CD14-positive monocyte (primary cell): ENCODE measurements around the gene PPP6R3. TPM values are rescaled to one million over a fixed set of nuclear protein-coding genes. Genes with fewer than 3 reads are reported as not detected.
"Not testable (repeated sequence)": the region's sequence is repeated elsewhere in the genome, so short reads cannot be mapped to it uniquely, and the experiment has no call there.

Experiments used
- DNase-seq, 3 donors: peaks; one replicate each; pipeline ENCODE4 v3.0.0-alpha.2; 2011 to 2022
- H2AFZ ChIP-seq: 2 replicates; pipeline ENCODE4 v1.6.0; 2012; ENCODE audit warnings: mild to moderate bottlenecking, low read depth, low read length, inconsistent platforms; ENCODE audit not compliant: insufficient read depth, poor library complexity, severe bottlenecking
- H3K27ac ChIP-seq, 2 donors: 1 replicate in 1 of 2; 2 replicates in 1 of 2; pipeline ENCODE4 v1.5.1; 2012 to 2013; ENCODE audit warnings: low read length in 2 of 2, control low read depth in 1 of 2, inconsistent platforms in 1 of 2, low read depth in 1 of 2, mild to moderate bottlenecking in 1 of 2
- H3K27me3 ChIP-seq, 2 donors: one replicate each; pipeline versions ENCODE4 v1.6.0 to v1.6.1; 2011 to 2013; ENCODE audit warnings: low read length in 2 of 2; ENCODE audit not compliant: control insufficient read depth in 2 of 2, insufficient read depth in 2 of 2
- H3K36me3 ChIP-seq, 2 donors: replicated peaks in 1 of 2; 1 replicate in 1 of 2; 2 replicates in 1 of 2; pipeline versions ENCODE4 v1.5.1 to v1.6.1; 2012 to 2013; ENCODE audit warnings: low read length in 2 of 2, control low read depth in 1 of 2, inconsistent platforms in 1 of 2, mild to moderate bottlenecking in 1 of 2; ENCODE audit not compliant: insufficient read depth in 2 of 2, control insufficient read depth in 1 of 2
- H3K4me1 ChIP-seq, 2 donors: 1 replicate in 1 of 2; 2 replicates in 1 of 2; pipeline versions ENCODE4 v1.5.1 to v1.6.1; 2012 to 2013; ENCODE audit warnings: low read length in 2 of 2, control low read depth in 1 of 2, inconsistent platforms in 1 of 2, mild to moderate bottlenecking in 1 of 2, moderate library complexity in 1 of 2; ENCODE audit not compliant: insufficient read depth in 2 of 2, control insufficient read depth in 1 of 2
- H3K4me2 ChIP-seq: replicated peaks from 2 replicates; pipeline ENCODE3; 2012; ENCODE audit warnings: low read length, moderate library complexity, mild to moderate bottlenecking; ENCODE audit not compliant: poor library complexity, severe bottlenecking; ENCODE audit errors: extremely low read depth
- H3K4me3 ChIP-seq, 3 experiments: fragments of 200-600 bp in 1 of 3; sonication (generic) in 1 of 3; replicated peaks in 1 of 3; 1 replicate in 2 of 3; 2 replicates in 1 of 3; pipeline ENCODE4 v1.5.1; 2011 to 2013; ENCODE audit warnings: low read length in 3 of 3, mild to moderate bottlenecking in 3 of 3, control low read depth in 2 of 3, low read depth in 2 of 3, inconsistent platforms in 1 of 3, moderate library complexity in 1 of 3
- H3K79me2 ChIP-seq: 2 replicates; pipeline ENCODE4 v1.6.0; 2012; ENCODE audit warnings: mild to moderate bottlenecking, control low read depth, inconsistent platforms, low read length, moderate library complexity; ENCODE audit not compliant: insufficient read depth
- H3K9ac ChIP-seq: 2 replicates; pipeline ENCODE4 v1.6.0; 2017; ENCODE audit warnings: low read length, mild to moderate bottlenecking; ENCODE audit not compliant: insufficient read depth, poor library complexity, severe bottlenecking
- H3K9me3 ChIP-seq, 2 donors: replicated peaks in 1 of 2; 1 replicate in 1 of 2; 2 replicates in 1 of 2; pipeline versions ENCODE4 v1.5.1 to v1.6.1; 2012 to 2013; ENCODE audit warnings: low read length in 2 of 2, control low read depth in 1 of 2; ENCODE audit not compliant: control insufficient read depth in 1 of 2, insufficient read depth in 1 of 2
- H4K20me1 ChIP-seq: 2 replicates; pipeline ENCODE4 v1.6.0; 2012; ENCODE audit warnings: mild to moderate bottlenecking, low read length, control low read depth, moderate library complexity; ENCODE audit not compliant: insufficient read depth
- H3K27ac Mint-ChIP-seq, 7 donors: one replicate each; pipeline ENCODE4 v1.8.0; 2020; ENCODE audit warnings: mild to moderate bottlenecking in 7 of 7, mixed read lengths in 7 of 7, moderate library complexity in 6 of 7, inconsistent platforms in 2 of 7
- H3K27me3 Mint-ChIP-seq, 3 donors: one replicate each; pipeline ENCODE4 v1.8.0; 2021 to 2022; ENCODE audit warnings: low read depth in 3 of 3, mild to moderate bottlenecking in 3 of 3, mixed read lengths in 3 of 3, moderate library complexity in 3 of 3, inconsistent platforms in 1 of 3
- H3K36me3 Mint-ChIP-seq, 2 donors: one replicate each; pipeline ENCODE4 v1.8.0; 2020; ENCODE audit warnings: mixed read lengths in 2 of 2, inconsistent platforms in 1 of 2, mild to moderate bottlenecking in 1 of 2
- H3K4me1 Mint-ChIP-seq: one replicate; pipeline ENCODE4 v1.8.0; 2020; ENCODE audit warnings: mild to moderate bottlenecking, mixed read lengths
- H3K4me3 Mint-ChIP-seq, 2 donors: one replicate each; pipeline ENCODE4 v1.8.0; 2020; ENCODE audit warnings: mild to moderate bottlenecking in 2 of 2, mixed read lengths in 2 of 2, moderate library complexity in 1 of 2
- H3K9me3 Mint-ChIP-seq, 7 donors: one replicate each; pipeline ENCODE4 v1.8.0; 2020 to 2022; ENCODE audit warnings: mixed read lengths in 7 of 7, mild to moderate bottlenecking in 6 of 7, moderate library complexity in 6 of 7, inconsistent platforms in 2 of 7
- CTCF ChIP-seq: fragments of 200-600 bp; IDR thresholded peaks from one replicate; pipeline ENCODE4 v1.8.0; 2022; ENCODE audit warnings: antibody characterized with exemption, mild to moderate bottlenecking
- WGBS: methylation state at CpG from one replicate; pipeline ENCODE4 v1.1.5; 2013; ENCODE audit warnings: missing lambda C conversion rate; ENCODE audit not compliant: insufficient coverage; 5-methylcytosine and 5-hydroxymethylcytosine counted together
- intact Hi-C, 2 donors: fragments of 100-400 bp; cut with micrococcal nuclease; formaldehyde crosslinking; loops; one replicate each; pipeline versions ENCODE4 v1.15.0 to v1.15.1; 2023
- polyA plus RNA-seq, 3 donors: library from polyadenylated mRNA; depleted of rRNA in 1 of 3; unstranded in 2 of 3; stranded (reverse) in 1 of 3; fragments of 300-500 nt in 2 of 3; fragments of >200 nt in 1 of 3; fragmentation: Illumina TruSeq in 2 of 3; gene quantifications; 1 replicate in 2 of 3; 2 replicates in 1 of 3; pipeline ENCODE4 v1.2.3, GENCODE V29; 2012 to 2021

PPP6R3 gene
- polyA plus RNA-seq, 3 donors = 22.9 to 39.4 (median 38.1) TPM

- Histone ChIP-seq H3K79me2 (no peaks in the 10 kb centered on the region), H3K4me2 (no peak overlapping the region), H3K9me3 (no peaks in the 10 kb centered on the region), H4K20me1 (no peaks in the 10 kb centered on the region), H2AFZ (no peak overlapping the region), H3K27ac (no peak overlapping the region), H3K9ac (no peak overlapping the region), H3K4me3 (no peak overlapping the region), H3K36me3 (no peaks in the 10 kb centered on the region), H3K4me1 (no peaks in the 10 kb centered on the region), H3K27me3 (no peaks in the 10 kb centered on the region)
- Mint-ChIP-seq H3K9me3 (no peaks in the 10 kb centered on the region), H3K27me3 (peaks cover 13 to 16% (median 14%) of the 10 kb centered on the region in 3 donors), H3K4me3 (no peak overlapping the region), H3K4me1 (peaks cover 15% of the 10 kb centered on the region), H3K36me3 (no peaks in the 10 kb centered on the region), H3K27ac (no peak overlapping the region)
- intact Hi-C loops = no loop called here
- 58% methylated on average over 4 of the region's 6 CpGs for WGBS
- TF ChIP-seq CTCF = peak; percentile 26
- peak in 2 of 3 donors; percentile 6 to 15 for DNase-seq
Observed at GRCh38 chr11:68632802-68633201, 172.2 kb downstream of the PPP6R3 start.

- 57% methylated on average over 5 of the region's 7 CpGs for WGBS
- intact Hi-C loops, H3K36me3 ChIP-seq, H3K36me3 Mint-ChIP-seq, H3K9ac ChIP-seq, H3K9me3 Mint-ChIP-seq, H3K27me3 ChIP-seq, H3K79me2 ChIP-seq, DNase-seq, H3K4me1 ChIP-seq, H3K4me2 ChIP-seq, H4K20me1 ChIP-seq, H2AFZ ChIP-seq, H3K9me3 ChIP-seq, H3K27ac Mint-ChIP-seq, H3K27ac ChIP-seq, H3K4me3 ChIP-seq, H3K4me3 Mint-ChIP-seq: not testable (repeated sequence)
- peaks cover 13 to 16% (median 14%) of the 10 kb centered on the region in 3 donors for H3K27me3 Mint-ChIP-seq
- peaks cover 15% of the 10 kb centered on the region for H3K4me1 Mint-ChIP-seq
Observed at GRCh38 chr11:68634606-68635005, 174.1 kb downstream of the PPP6R3 start.

GRCh38 chr11:68635172-68635571 lies 174.6 kb downstream of the PPP6R3 start:
- H3K27ac Mint-ChIP-seq, H3K9me3 ChIP-seq, intact Hi-C loops, H3K36me3 Mint-ChIP-seq, H3K4me1 ChIP-seq, H3K9me3 Mint-ChIP-seq, H3K9ac ChIP-seq, H3K4me2 ChIP-seq, H3K27ac ChIP-seq, H3K4me3 Mint-ChIP-seq, H2AFZ ChIP-seq, H3K4me3 ChIP-seq, H3K27me3 ChIP-seq, H3K36me3 ChIP-seq, DNase-seq, H4K20me1 ChIP-seq, H3K79me2 ChIP-seq: not testable (repeated sequence)
- Mint-ChIP-seq H3K27me3 (peaks cover 13 to 16% (median 14%) of the 10 kb centered on the region in 3 donors), H3K4me1 (peaks cover 15% of the 10 kb centered on the region)
- 76% methylated on average over 3 of the region's 7 CpGs for WGBS

- H3K4me3 Mint-ChIP-seq, H3K36me3 ChIP-seq, H3K27ac ChIP-seq, H3K4me3 ChIP-seq, H4K20me1 ChIP-seq, H3K79me2 ChIP-seq, H3K36me3 Mint-ChIP-seq, intact Hi-C loops, H3K9me3 Mint-ChIP-seq, H3K9me3 ChIP-seq, DNase-seq, H2AFZ ChIP-seq, H3K9ac ChIP-seq, H3K27ac Mint-ChIP-seq, H3K27me3 ChIP-seq, H3K4me1 ChIP-seq, H3K4me2 ChIP-seq: not testable (repeated sequence)
- Mint-ChIP-seq H3K27me3 (peaks cover 13 to 16% (median 14%) of the 10 kb centered on the region in 3 donors), H3K4me1 (peaks cover 15% of the 10 kb centered on the region)
- WGBS = 98% methylated on average over 4 of the region's 10 CpGs
Observed at GRCh38 chr11:68635883-68636282, 175.3 kb downstream of the PPP6R3 start.
